Esophagus squamous epithelium (tissue), 4 donors: ENCODE measurements around the gene LMBRD1.

Experiments used
- CTCF ChIP-seq, 6 experiments: fragments of 450-650 bp in 4 of 6; fragments of 200-600 bp in 2 of 6; sonication (generic) in 2 of 6; IDR thresholded peaks; one replicate each; pipeline ENCODE4 v1.5.1; 2016 to 2019; ENCODE audit warnings: antibody characterized with exemption in 6 of 6, mild to moderate bottlenecking in 4 of 6, moderate library complexity in 4 of 6
- POLR2A ChIP-seq, 4 donors: fragments of 450-650 bp; IDR thresholded peaks; one replicate each; pipeline ENCODE4 v1.6.1; 2017; ENCODE audit warnings: antibody characterized with exemption in 4 of 4, mild to moderate bottlenecking in 4 of 4, moderate library complexity in 3 of 4

GRCh38 chr6:69820018-69820417 lies 23.2 kb upstream of the LMBRD1 start:
- no peak for TF ChIP-seq CTCF (IDR thresholded peaks at IDR 0.05)
- no peak for TF ChIP-seq POLR2A (IDR thresholded peaks at IDR 0.05)
